Measurements from ENCODE around the gene CACNA1E. TPM values are rescaled to one million over a fixed set of nuclear protein-coding genes. Genes with fewer than 3 reads are reported as not detected.

CACNA1E gene
- total and polyA plus RNA-seq, 2 of the 13 experiments (the other 11 are each of a cell fraction or from before 2014, with no cell fraction given), result not detected

DNA sequence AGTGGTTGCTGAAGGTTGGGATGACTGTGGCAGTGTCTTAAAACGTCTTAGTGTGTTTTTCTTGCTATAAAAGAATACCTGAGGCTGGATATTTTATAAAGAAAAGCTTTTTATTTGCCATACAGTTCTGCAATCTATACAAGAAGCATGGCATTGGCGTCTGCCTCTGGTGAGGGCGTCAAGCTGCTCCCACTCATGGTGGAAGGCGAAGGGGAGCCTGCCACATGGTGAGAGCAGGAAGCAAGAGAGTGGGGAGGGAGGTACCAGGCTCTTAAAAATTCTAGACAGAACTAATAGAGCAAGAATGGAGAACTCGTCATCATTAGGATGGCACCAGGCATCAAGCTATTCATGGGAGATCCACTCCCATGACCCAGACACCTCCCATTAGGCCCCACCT is 140.5 kb downstream of the CACNA1E start:
- peaks cover 0 to under 1% of the 10 kb centered on the region in 2 experiments; a peak in 1 of 5 replicates for H3K27me3 ChIP-seq (ENCODE audit: control insufficient read depth in 1 of 2, insufficient read depth in 2 of 2, low read length in 2 of 2)
- H3K4me2 ChIP-seq (ENCODE audit: low read depth, low read length), result no peak overlapping the region
- in situ Hi-C loops (cut with HindIII; ENCODE audit: extremely low pct_ligation_motif_present, low pct_unique_long_range_greater_than_20kb) (no loop called here), intact Hi-C loops (cut with micrococcal nuclease; ENCODE audit: unreplicated experiment) (no loop called here)
- FAIRE-seq (no peak), ATAC-seq (no peak), DNase-seq (ENCODE audit: low spot score) (no peak)
- no peaks in the 10 kb centered on the region for H3K79me2 ChIP-seq (ENCODE audit: insufficient read depth, low read length)
- H3K4me3 ChIP-seq (replicated peaks in 1 of 3; ENCODE audit: insufficient read depth in 1 of 3, low read depth in 2 of 3, low read length in 3 of 3), result no peak overlapping the region
- ChIA-PET POLR2A (no interaction called here), CTCF (ENCODE audit: low intra/inter-chr PET ratio, low total read pairs) (no interaction called here)
- no peak overlapping the region for H3K9ac ChIP-seq (ENCODE audit: insufficient read depth, low read depth, low read length)
- no peaks in the 10 kb centered on the region for H3K4me1 ChIP-seq (ENCODE audit: insufficient read depth, low read length)
- H3K36me3 ChIP-seq (replicated peaks in 1 of 2; ENCODE audit: control insufficient read depth in 1 of 2, insufficient read depth in 2 of 2, low read length in 2 of 2), result no peaks in the 10 kb centered on the region
- no peak overlapping the region for H3K27ac ChIP-seq (ENCODE audit: extremely low read length, insufficient read depth, low read length)
- WGBS (ENCODE audit: low lambda C conversion rate), result 0% methylated on average over 4 of the region's 5 CpGs
- no TSS peak for BruUV-seq (replicated peaks)
- no peaks in the 10 kb centered on the region for H4K20me1 ChIP-seq (ENCODE audit: insufficient read depth, low read length)
- H2AFZ ChIP-seq (ENCODE audit: low read length), result no peak overlapping the region
- no peaks in the 10 kb centered on the region for H3K9me3 ChIP-seq (ENCODE audit: low read length)
- TF ChIP-seq, protein P1, sequence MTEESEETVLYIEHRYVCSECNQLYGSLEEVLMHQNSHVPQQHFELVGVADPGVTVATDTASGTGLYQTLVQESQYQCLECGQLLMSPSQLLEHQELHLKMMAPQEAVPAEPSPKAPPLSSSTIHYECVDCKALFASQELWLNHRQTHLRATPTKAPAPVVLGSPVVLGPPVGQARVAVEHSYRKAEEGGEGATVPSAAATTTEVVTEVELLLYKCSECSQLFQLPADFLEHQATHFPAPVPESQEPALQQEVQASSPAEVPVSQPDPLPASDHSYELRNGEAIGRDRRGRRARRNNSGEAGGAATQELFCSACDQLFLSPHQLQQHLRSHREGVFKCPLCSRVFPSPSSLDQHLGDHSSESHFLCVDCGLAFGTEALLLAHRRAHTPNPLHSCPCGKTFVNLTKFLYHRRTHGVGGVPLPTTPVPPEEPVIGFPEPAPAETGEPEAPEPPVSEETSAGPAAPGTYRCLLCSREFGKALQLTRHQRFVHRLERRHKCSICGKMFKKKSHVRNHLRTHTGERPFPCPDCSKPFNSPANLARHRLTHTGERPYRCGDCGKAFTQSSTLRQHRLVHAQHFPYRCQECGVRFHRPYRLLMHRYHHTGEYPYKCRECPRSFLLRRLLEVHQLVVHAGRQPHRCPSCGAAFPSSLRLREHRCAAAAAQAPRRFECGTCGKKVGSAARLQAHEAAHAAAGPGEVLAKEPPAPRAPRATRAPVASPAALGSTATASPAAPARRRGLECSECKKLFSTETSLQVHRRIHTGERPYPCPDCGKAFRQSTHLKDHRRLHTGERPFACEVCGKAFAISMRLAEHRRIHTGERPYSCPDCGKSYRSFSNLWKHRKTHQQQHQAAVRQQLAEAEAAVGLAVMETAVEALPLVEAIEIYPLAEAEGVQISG (CRISPR knock-in tag; IDR thresholded peaks at IDR 0.05), result no peak
- TF ChIP-seq ZNF792 (CRISPR knock-in tag; IDR thresholded peaks at IDR 0.05) (no peak), SNAPC2 (CRISPR knock-in tag; IDR thresholded peaks at IDR 0.05) (no peak), ZNF431 (CRISPR knock-in tag; IDR thresholded peaks at IDR 0.05; ENCODE audit: borderline replicate concordance, low read depth) (no peak), RFX3 (CRISPR knock-in tag; IDR thresholded peaks at IDR 0.05) (no peak), ZNF501 (CRISPR knock-in tag; IDR thresholded peaks at IDR 0.05) (no peak), ZNF788 (CRISPR knock-in tag; IDR thresholded peaks at IDR 0.05; ENCODE audit: borderline replicate concordance) (no peak), RFX5 (IDR thresholded peaks at IDR 0.05; ENCODE audit: low read depth, low read length) (no peak), ELF4 (CRISPR knock-in tag; IDR thresholded peaks at IDR 0.05; ENCODE audit: borderline replicate concordance) (no peak)
- TF ChIP-seq, protein P2, sequence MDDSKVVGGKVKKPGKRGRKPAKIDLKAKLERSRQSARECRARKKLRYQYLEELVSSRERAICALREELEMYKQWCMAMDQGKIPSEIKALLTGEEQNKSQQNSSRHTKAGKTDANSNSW (CRISPR knock-in tag; IDR thresholded peaks at IDR 0.05; ENCODE audit: borderline replicate concordance), result no peak
- TF ChIP-seq, protein P3, sequence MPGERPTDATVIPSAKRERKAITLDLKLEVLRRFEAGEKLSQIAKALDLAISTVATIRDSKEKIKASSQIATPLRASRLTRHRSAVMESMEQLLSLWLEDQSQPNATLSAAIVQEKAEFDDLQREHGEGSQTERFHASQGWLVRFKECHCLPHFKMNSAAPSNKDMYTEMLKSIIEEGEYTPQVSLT (CRISPR knock-in tag; IDR thresholded peaks at IDR 0.05; ENCODE audit: borderline replicate concordance, low read depth), result no peak
- TF ChIP-seq, protein P4, sequence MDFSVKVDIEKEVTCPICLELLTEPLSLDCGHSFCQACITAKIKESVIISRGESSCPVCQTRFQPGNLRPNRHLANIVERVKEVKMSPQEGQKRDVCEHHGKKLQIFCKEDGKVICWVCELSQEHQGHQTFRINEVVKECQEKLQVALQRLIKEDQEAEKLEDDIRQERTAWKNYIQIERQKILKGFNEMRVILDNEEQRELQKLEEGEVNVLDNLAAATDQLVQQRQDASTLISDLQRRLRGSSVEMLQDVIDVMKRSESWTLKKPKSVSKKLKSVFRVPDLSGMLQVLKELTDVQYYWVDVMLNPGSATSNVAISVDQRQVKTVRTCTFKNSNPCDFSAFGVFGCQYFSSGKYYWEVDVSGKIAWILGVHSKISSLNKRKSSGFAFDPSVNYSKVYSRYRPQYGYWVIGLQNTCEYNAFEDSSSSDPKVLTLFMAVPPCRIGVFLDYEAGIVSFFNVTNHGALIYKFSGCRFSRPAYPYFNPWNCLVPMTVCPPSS (IDR thresholded peaks at IDR 0.05), result no peak
- TF ChIP-seq, protein P5, sequence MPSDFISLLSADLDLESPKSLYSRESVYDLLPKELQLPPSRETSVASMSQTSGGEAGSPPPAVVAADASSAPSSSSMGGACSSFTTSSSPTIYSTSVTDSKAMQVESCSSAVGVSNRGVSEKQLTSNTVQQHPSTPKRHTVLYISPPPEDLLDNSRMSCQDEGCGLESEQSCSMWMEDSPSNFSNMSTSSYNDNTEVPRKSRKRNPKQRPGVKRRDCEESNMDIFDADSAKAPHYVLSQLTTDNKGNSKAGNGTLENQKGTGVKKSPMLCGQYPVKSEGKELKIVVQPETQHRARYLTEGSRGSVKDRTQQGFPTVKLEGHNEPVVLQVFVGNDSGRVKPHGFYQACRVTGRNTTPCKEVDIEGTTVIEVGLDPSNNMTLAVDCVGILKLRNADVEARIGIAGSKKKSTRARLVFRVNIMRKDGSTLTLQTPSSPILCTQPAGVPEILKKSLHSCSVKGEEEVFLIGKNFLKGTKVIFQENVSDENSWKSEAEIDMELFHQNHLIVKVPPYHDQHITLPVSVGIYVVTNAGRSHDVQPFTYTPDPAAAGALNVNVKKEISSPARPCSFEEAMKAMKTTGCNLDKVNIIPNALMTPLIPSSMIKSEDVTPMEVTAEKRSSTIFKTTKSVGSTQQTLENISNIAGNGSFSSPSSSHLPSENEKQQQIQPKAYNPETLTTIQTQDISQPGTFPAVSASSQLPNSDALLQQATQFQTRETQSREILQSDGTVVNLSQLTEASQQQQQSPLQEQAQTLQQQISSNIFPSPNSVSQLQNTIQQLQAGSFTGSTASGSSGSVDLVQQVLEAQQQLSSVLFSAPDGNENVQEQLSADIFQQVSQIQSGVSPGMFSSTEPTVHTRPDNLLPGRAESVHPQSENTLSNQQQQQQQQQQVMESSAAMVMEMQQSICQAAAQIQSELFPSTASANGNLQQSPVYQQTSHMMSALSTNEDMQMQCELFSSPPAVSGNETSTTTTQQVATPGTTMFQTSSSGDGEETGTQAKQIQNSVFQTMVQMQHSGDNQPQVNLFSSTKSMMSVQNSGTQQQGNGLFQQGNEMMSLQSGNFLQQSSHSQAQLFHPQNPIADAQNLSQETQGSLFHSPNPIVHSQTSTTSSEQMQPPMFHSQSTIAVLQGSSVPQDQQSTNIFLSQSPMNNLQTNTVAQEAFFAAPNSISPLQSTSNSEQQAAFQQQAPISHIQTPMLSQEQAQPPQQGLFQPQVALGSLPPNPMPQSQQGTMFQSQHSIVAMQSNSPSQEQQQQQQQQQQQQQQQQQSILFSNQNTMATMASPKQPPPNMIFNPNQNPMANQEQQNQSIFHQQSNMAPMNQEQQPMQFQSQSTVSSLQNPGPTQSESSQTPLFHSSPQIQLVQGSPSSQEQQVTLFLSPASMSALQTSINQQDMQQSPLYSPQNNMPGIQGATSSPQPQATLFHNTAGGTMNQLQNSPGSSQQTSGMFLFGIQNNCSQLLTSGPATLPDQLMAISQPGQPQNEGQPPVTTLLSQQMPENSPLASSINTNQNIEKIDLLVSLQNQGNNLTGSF (CRISPR knock-in tag; IDR thresholded peaks at IDR 0.05), result no peak
- TF ChIP-seq, protein P6, sequence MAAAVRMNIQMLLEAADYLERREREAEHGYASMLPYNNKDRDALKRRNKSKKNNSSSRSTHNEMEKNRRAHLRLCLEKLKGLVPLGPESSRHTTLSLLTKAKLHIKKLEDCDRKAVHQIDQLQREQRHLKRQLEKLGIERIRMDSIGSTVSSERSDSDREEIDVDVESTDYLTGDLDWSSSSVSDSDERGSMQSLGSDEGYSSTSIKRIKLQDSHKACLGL (CRISPR knock-in tag; IDR thresholded peaks at IDR 0.05), result no peak

Data from HepG2 (cell line).